Hepatocyte (in vitro differentiated cells): ENCODE results near the gene ALDH1A1.

ENCODE experiments used
- CTCF ChIP-seq: fragments of 200-600 bp; sonication (generic); IDR thresholded peaks from 2 replicates; pipeline ENCODE4 v1.5.1; 2016; ENCODE audit warnings: antibody characterized with exemption, mild to moderate bottlenecking; ENCODE audit not compliant: poor library complexity
- EZH2 ChIP-seq: fragments of 200-600 bp; sonication (generic); IDR thresholded peaks from 2 replicates; pipeline ENCODE4 v1.6.1; 2016; ENCODE audit warnings: antibody characterized with exemption, mild to moderate bottlenecking, borderline replicate concordance
- EZH2phosphoT487 ChIP-seq: fragments of 200-600 bp; sonication (generic); IDR thresholded peaks from one replicate; pipeline ENCODE4 v1.6.1; 2018; ENCODE audit warnings: antibody characterized with exemption, mild to moderate bottlenecking, low read depth, moderate library complexity; ENCODE audit not compliant: unreplicated experiment, severe bottlenecking

- no peak for TF ChIP-seq CTCF
- TF ChIP-seq EZH2 = no peak
- no peak for TF ChIP-seq EZH2phosphoT487
These were observed 6.0 kb downstream of the ALDH1A1 start for GRCh38 chr9:72946821-72947220.
